Upper lobe of left lung (tissue), 4 donors: ENCODE results near the gene USF2.

Source experiments
- EP300 ChIP-seq, 4 donors: sonication (generic); formaldehyde crosslinking; IDR thresholded peaks; one replicate each; pipeline ENCODE4 v1.5.1; 2017; ENCODE audit warnings: antibody characterized with exemption in 4 of 4, control low read depth in 2 of 4
- POLR2A ChIP-seq, 4 donors: fragments of 450-650 bp; IDR thresholded peaks; one replicate each; pipeline ENCODE4 v1.5.1; 2016 to 2017; ENCODE audit warnings: antibody characterized with exemption in 4 of 4, mild to moderate bottlenecking in 2 of 4
- POLR2AphosphoS5 ChIP-seq, 2 donors: sonication (generic); formaldehyde crosslinking; IDR thresholded peaks; one replicate each; pipeline ENCODE4 v1.5.1; 2017; ENCODE audit warnings: antibody characterized with exemption in 2 of 2
- TF ChIP-seq, protein P1 (sequence below), 6 experiments: fragments of 450-650 bp in 4 of 6; fragments of 200-600 bp in 2 of 6; sonication (generic) in 2 of 6; IDR thresholded peaks; one replicate each; pipeline ENCODE4 v1.5.1; 2016 to 2019; ENCODE audit warnings: antibody characterized with exemption in 6 of 6

DNA sequence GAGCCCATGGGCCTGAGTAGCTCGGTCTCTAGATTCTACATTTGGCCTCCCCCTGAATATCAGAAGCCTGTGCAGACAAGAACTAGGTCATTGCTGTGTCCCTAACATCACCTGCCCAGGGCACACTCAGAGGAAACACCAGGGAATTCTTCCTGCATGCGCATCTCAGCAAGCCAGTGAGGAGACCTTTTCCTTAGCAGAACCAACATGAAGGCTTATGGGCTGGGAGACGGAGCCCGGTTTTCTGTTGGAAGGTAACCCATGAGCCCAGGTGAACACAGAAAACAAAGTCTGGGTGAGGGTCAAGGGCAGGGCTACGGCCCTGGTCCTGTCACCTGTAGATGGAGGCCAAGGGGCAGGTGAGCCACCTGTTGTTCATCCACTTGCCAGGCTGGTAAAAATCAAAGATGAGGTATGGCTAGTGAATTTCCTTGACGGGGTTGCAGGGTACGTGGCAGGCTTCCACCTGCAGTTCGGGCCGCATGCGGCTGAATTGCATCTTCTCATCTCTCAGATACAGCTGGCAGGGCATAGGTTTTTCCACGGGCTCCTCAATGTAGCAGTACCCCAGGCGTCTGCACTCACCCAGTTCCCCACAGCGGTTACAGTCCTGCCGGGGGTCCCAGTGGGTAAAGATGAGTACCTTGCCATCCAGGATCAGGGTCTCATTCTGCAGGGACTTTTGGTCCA is 36.7 kb upstream of the USF2 start:
- TF ChIP-seq, protein P1, sequence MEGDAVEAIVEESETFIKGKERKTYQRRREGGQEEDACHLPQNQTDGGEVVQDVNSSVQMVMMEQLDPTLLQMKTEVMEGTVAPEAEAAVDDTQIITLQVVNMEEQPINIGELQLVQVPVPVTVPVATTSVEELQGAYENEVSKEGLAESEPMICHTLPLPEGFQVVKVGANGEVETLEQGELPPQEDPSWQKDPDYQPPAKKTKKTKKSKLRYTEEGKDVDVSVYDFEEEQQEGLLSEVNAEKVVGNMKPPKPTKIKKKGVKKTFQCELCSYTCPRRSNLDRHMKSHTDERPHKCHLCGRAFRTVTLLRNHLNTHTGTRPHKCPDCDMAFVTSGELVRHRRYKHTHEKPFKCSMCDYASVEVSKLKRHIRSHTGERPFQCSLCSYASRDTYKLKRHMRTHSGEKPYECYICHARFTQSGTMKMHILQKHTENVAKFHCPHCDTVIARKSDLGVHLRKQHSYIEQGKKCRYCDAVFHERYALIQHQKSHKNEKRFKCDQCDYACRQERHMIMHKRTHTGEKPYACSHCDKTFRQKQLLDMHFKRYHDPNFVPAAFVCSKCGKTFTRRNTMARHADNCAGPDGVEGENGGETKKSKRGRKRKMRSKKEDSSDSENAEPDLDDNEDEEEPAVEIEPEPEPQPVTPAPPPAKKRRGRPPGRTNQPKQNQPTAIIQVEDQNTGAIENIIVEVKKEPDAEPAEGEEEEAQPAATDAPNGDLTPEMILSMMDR (IDR thresholded peaks at IDR 0.05): no peak
- TF ChIP-seq EP300 (IDR thresholded peaks at IDR 0.05) (no peak), POLR2A (IDR thresholded peaks at IDR 0.05) (no peak), POLR2AphosphoS5 (IDR thresholded peaks at IDR 0.05) (no peak)
